ENCODE results near the gene MRPL49. TPM values are rescaled to one million over a fixed set of nuclear protein-coding genes. Genes with fewer than 3 reads are reported as not detected.
A peak's percentile ranks its signal among the peaks of the same experiment; 100 is the strongest.

The MRPL49 gene
- total and polyA plus RNA-seq, 9 of the 15 experiments (the other 6 are each of a cell fraction or from before 2014, with no cell fraction given), result 74.3 to 132 (median 91.2) TPM

DNA sequence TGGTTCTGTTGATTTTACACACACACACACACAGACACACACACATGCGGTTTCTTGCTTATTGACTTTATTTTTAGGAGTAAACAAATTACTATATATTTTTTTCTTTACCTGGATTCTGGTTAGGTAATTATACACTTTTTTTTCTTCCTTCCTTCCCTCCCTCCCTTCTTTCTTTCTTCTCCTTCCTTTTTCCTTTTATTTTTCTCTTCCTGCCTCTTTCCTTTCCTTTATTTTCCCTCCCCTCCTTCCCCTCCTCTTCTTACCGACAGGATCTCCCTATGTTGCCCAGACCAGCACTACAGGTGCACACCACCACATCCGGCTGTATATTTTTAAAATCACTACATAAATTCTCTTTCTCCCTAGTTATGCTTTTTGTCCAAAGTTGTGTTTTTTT, 44.8 kb downstream of the MRPL49 start:
- no peak for DNase-seq (ENCODE audit: extremely low read depth in 1 of 4, low spot score in 3 of 4)
- no peak for TF ChIP-seq ZNF707 (CRISPR knock-in tag; conservative IDR thresholded peaks at IDR 0.05)
- TF ChIP-seq, protein P1, sequence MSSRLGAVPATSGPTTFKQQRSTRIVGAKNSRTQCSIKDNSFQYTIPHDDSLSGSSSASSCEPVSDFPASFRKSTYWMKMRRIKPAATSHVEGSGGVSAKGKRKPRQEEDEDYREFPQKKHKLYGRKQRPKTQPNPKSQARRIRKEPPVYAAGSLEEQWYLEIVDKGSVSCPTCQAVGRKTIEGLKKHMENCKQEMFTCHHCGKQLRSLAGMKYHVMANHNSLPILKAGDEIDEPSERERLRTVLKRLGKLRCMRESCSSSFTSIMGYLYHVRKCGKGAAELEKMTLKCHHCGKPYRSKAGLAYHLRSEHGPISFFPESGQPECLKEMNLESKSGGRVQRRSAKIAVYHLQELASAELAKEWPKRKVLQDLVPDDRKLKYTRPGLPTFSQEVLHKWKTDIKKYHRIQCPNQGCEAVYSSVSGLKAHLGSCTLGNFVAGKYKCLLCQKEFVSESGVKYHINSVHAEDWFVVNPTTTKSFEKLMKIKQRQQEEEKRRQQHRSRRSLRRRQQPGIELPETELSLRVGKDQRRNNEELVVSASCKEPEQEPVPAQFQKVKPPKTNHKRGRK (tag; IDR thresholded peaks at IDR 0.05), result peak; percentile 88
- H3K9me3 ChIP-seq (replicated peaks; ENCODE audit: control insufficient read depth, insufficient read depth, low read depth, low read length), result no peaks in the 10 kb centered on the region
- in situ Hi-C loops (cut with MboI) (no loop called here), intact Hi-C loops (cut with micrococcal nuclease) (no loop called here)
- H3K79me2 ChIP-seq (ENCODE audit: control insufficient read depth, insufficient read depth, low read length), result peaks cover 6% of the 10 kb centered on the region; the same call in 1 of the 3 replicates
- H3K4me1 ChIP-seq (replicated peaks in 1 of 2; ENCODE audit: control insufficient read depth in 2 of 2, insufficient read depth in 2 of 2, low read length in 2 of 2), result peaks cover 25 to 38% of the 10 kb centered on the region in 2 experiments
- H3K9me1 ChIP-seq (ENCODE audit: control insufficient read depth, insufficient read depth, low read length), result no peaks in the 10 kb centered on the region
- 84% methylated on average over 3 of the region's 3 CpGs for WGBS (ENCODE audit: insufficient coverage, low coverage, missing lambda C conversion rate)
- ATAC-seq, result no peak
- POLR2A ChIA-PET, result interaction anchor here (0.6 to 1.3 kb wide), 4 partner anchors 14 to 669 kb away, joined by 3 to 4 read pairs (median 3); partner anchors contain the start of gene CAPN1
- no peak overlapping the region for H3K9ac ChIP-seq (ENCODE audit: insufficient read depth in 1 of 2, low read depth in 2 of 2, low read length in 2 of 2)
- peak overlapping the region; percentile 17; the same call in 1 of the 2 replicates for H2AFZ ChIP-seq (ENCODE audit: low read depth, low read length)
- CTCF ChIA-PET (ENCODE audit: low intra/inter-chr PET ratio), result no interaction called here
- FAIRE-seq, result no peak
- H3K27ac ChIP-seq (ENCODE audit: extremely low read depth, low read depth, low read length), result no peak overlapping the region
- H3K27me3 ChIP-seq (ENCODE audit: control insufficient read depth in 2 of 2, insufficient read depth in 2 of 2, low read length in 2 of 2), result no peaks in the 10 kb centered on the region; a peak in 1 of 5 replicates
- no peak overlapping the region for H3K4me2 ChIP-seq (ENCODE audit: insufficient read depth, low read length)
- H3K4me3 ChIP-seq, result no peak overlapping the region
- H3K36me3 ChIP-seq (ENCODE audit: control insufficient read depth, insufficient read depth, low read length), result no peaks in the 10 kb centered on the region
- H4K20me1 ChIP-seq (replicated peaks; ENCODE audit: control insufficient read depth, insufficient read depth, low read length), result no peaks in the 10 kb centered on the region
- BruUV-seq (replicated peaks), result no TSS peak

DNA sequence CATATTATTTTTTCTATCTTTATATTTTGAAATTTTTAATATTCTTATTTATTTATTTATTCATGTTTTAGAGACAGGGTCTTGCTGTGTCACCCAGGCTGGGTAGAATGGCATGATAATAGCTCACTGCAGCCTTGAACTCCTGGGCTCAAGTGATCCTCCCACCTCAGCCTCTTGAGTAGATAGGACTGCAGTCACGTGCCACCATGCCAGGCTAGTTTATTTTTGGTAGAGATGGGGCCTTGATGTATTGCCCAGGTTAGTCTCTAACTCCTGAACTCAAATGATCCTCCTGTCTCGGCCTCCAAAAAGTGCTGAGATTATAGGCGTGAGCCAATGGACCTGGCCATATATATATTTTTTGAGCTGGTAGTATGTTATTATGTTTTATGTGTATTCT, 45.5 kb downstream of the MRPL49 start:
- DNase-seq (ENCODE audit: extremely low read depth in 1 of 4, low spot score in 3 of 4) (no peak), ATAC-seq (no peak), FAIRE-seq (no peak)
- H2AFZ ChIP-seq (ENCODE audit: low read depth, low read length), result no peak overlapping the region
- no peaks in the 10 kb centered on the region for H3K9me1 ChIP-seq (ENCODE audit: control insufficient read depth, insufficient read depth, low read length)
- no peak overlapping the region for H3K4me2 ChIP-seq (ENCODE audit: insufficient read depth, low read length)
- no peak overlapping the region for H3K27ac ChIP-seq (ENCODE audit: extremely low read depth, low read depth, low read length)
- H3K36me3 ChIP-seq (ENCODE audit: control insufficient read depth, insufficient read depth, low read length), result no peaks in the 10 kb centered on the region
- intact Hi-C loops (cut with micrococcal nuclease) (loop anchor here (2.0 kb wide), 1 partner anchor 33 kb away; the partner anchor contains the start of gene SYVN1), in situ Hi-C loops (cut with MboI) (no loop called here)
- ChIA-PET CTCF (ENCODE audit: low intra/inter-chr PET ratio) (no interaction called here), POLR2A (interaction anchor here (0.6 to 4.2 kb wide), 4 partner anchors 14 to 670 kb away, joined by 3 to 52 read pairs (median 4); partner anchors contain the start of genes CAPN1 and SYVN1)
- BruUV-seq (replicated peaks), result no TSS peak
- no peaks in the 10 kb centered on the region; a peak in 1 of 5 replicates for H3K27me3 ChIP-seq (ENCODE audit: control insufficient read depth in 2 of 2, insufficient read depth in 2 of 2, low read length in 2 of 2)
- H3K4me3 ChIP-seq, result no peak overlapping the region
- 82% methylated on average over 3 of the region's 3 CpGs for WGBS (ENCODE audit: insufficient coverage, low coverage, missing lambda C conversion rate)
- H4K20me1 ChIP-seq (replicated peaks; ENCODE audit: control insufficient read depth, insufficient read depth, low read length), result no peaks in the 10 kb centered on the region
- peaks cover 6% of the 10 kb centered on the region; the same call in 1 of the 3 replicates for H3K79me2 ChIP-seq (ENCODE audit: control insufficient read depth, insufficient read depth, low read length)
- peaks cover 31 to 45% of the 10 kb centered on the region in 2 experiments for H3K4me1 ChIP-seq (replicated peaks in 1 of 2; ENCODE audit: control insufficient read depth in 2 of 2, insufficient read depth in 2 of 2, low read length in 2 of 2)
- TF ChIP-seq BHLHE40 (IDR thresholded peaks at IDR 0.05; ENCODE audit: low read length) (peak; percentile 35; the same call in 1 of the 2 replicates), RBM17 (IDR thresholded peaks at IDR 0.05; ENCODE audit: borderline replicate concordance, low read depth, low read length) (no peak), ZNF140 (CRISPR knock-in tag; IDR thresholded peaks at IDR 0.05) (no peak), TCFL5 (CRISPR knock-in tag; conservative IDR thresholded peaks at IDR 0.05) (no peak), ZBTB9 (CRISPR knock-in tag; IDR thresholded peaks at IDR 0.05) (no peak), ZNF444 (CRISPR knock-in tag; IDR thresholded peaks at IDR 0.05) (no peak), SRSF3 (IDR thresholded peaks at IDR 0.05; ENCODE audit: insufficient read depth, low read length) (no peak), NFIX (CRISPR knock-in tag; IDR thresholded peaks at IDR 0.05; ENCODE audit: low read depth) (no peak)
- no peaks in the 10 kb centered on the region for H3K9me3 ChIP-seq (replicated peaks; ENCODE audit: control insufficient read depth, insufficient read depth, low read depth, low read length)
- no peak overlapping the region for H3K9ac ChIP-seq (ENCODE audit: insufficient read depth in 1 of 2, low read depth in 2 of 2, low read length in 2 of 2)
